Stimulated activated CD4-positive, alpha-beta T cell treated with anti-CD3 and anti-CD28 coated beads, Interleukin-1b, Interleukin-23, amount 100 ng/mL, for 1 hour (primary cell): Measurements from ENCODE around the gene IKZF3.
"Not testable (repeated sequence)": the region's sequence is repeated elsewhere in the genome, so short reads cannot be mapped to it uniquely, and the experiment has no call there.

ENCODE experiments used
- DNase-seq, 2 donors: peaks; one replicate each; pipeline ENCODE4 v3.0.0-alpha.2; 2020; ENCODE audit warnings: low read depth in 2 of 2

Gene IKZF3

DNA sequence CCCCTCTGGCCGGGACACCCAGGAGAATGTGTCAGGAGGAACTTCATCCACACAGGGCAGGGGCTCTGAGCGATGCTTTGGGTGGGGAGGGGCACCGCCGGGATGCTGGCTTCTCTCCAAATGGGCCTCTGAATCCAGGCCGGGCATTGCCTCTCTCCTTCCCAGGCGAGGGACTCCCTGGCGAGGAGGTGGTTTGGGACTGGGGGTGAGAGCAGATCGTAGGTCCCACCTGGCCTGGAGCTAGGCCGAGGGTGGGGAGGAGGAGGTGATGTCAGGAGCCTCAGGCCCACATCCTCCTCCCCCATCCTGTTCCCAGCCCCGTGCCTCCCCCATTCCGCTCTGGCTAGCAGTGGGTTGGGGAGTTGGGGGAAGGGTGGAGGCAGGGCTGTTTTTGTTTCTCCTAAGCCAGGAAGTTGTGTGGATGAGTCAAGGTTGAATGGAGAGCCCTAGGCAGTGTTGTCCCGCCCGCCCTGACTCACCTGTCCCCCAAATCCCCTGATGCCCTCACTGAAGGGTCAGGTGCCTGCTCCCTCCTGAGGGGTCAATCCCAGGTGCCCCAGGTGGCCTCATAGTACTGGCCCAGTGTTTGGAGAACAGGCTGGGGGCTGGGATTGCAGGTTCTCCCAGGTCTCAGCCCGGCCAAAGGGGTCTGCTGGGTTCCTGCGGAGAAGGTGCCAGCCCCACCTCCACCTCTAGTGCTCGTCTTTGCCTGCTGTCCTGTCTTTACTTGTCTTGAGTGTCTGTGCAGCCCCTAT is 123.6 kb downstream of the IKZF3 start:
- DNase-seq = no peak

DNA sequence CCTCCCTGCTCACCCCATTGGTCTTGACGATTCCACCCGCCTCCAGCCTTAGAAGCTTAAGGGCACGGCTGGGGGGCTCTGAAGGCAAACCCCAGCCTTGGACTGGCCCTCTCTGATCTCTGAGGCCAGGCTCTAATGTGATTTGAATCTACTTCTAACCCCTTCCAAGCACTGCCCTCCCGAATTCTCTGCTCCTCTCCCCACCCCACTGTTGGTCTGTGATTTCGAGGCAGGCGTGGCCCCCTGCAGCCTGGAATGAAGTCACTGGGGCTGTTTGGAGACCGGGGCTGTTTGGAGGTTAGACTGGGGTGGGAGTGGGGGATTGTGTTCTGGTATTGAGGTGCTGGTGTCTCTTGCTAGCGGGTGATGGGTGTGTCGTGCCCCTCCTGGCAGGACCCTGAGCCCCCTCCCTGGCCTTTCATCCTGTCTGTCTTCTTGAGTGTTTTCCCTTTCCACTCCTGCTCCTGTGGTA is 124.2 kb downstream of the IKZF3 start:
- DNase-seq = no peak

DNA sequence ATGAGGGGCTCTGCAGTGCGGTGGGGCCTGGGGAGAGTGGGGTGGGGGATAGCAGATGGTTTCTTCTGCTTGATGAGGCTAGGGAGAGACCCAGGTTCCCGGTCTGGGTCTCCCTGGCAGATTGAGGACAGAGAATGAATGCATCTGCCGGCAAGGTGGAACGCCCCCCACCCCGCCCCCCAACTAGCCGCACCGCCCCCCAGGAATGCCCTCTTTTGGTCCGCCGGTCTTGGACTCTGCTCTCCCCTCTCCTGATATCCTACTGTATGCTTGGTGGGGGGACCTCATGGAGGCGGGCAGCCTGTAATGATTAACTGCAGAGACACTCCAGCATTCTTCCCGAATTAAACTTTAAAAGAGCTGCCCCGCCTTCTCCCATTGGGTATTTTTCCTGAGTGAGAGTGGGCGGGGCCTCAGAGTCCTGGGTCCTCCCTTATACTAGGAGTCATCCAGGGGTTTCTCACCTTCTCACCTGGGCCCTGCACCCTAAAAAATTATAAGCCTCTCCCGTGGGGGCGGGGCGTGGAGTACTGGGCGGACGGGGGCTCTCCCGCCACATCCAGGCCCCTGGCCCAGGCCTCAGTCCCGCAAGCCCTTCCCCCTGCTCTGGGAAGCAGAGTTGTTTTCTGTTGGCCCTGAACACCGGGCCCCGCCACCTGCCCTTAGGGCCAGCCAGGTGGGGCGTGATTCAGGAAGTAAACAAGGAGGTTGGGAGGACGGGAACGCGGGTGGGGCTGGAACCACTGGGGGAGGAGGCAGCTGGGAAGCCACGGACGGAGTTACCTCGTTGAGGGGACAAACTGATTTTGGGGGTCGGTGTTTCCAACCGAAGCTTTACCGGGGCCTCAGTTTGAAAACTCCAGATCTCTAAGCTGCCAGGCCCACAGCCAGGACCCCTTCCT is 124.9 kb downstream of the IKZF3 start:
- no peak for DNase-seq

DNA sequence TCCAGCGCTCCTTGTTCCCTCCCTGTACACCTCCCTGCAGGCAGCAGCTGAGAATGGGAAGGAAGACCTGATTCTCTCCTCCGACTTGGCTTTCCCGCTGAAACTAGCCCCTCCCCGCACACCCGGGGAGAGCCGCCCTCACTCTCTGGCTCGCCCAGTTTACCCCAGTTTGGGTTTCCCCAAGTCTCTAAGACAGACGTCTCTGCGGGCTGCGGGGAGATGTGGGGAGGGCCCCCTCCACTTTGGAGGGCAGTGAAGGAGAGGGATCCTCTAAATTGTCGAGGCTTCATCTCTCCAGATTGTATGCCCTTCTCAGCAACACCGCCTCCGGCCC is 125.6 kb downstream of the IKZF3 start:
- DNase-seq = no peak

DNA sequence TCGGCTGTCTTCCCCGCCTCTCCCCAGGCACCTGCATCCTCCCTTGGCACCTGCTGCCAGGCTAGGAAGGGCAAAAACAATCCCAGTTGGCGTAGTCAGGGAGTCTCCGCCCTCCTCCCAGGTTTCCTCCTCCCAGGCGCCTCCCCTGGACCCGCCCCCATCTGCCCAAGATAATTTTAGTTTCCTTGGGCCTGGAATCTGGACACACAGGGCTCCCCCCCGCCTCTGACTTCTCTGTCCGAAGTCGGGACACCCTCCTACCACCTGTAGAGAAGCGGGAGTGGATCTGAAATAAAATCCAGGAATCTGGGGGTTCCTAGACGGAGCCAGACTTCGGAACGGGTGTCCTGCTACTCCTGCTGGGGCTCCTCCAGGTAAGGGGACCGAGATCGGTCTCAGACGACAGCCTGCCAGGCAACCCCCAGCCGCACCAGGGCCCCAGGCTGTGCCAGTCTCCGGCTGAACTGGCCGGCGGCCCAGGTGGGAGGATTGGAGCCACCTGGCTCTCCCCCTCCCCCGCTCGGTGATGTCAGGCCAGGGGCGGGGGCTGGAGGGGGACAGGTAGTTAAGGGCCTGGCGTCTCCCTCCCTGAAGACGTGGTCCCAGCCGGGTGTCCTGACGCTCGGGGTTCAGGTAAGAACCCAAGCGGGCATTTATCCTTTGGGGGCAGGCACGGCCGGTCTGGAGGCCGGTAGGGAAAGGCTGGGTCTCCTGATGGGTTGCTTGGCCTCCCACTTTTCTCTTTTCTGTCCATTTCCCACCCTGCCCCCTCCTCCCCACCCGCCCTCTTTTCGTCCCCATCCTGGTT is 126.1 kb downstream of the IKZF3 start, which contains the start of gene GRB7:
Gene GRB7, plus strand, starts transcription at position 179 of the 808 bp plus-strand sequence. CDS start 4,364 bp downstream, outside the sequence.
- no peak for DNase-seq

DNA sequence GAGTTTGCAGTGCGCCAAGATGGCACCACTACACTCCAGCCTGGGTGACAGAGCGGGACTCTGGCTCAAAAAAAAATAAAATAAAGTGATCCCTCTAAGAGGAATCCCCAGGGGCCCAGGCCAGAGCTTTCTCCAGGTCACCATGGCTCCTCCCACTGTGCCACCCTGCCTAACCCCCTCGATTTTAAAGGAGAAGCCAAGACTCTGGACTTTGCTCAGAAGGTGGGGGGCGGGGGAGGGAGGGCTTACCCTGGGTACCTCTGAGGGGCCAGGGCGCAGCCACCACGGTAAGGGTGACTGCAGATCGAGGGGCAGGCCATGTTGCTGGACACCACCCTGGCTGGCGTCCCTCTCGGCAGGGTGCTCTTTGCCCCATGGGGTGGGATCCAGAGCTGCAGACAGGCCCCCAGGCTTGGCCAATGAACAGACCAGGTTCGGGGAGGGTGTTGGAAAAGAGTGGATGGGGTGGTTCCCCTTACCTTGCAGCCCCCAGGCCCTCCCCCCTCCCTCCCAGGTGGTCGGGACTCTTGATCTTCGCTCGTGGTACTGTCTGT is 126.8 kb downstream of the IKZF3 start:
- no peak for DNase-seq

DNA sequence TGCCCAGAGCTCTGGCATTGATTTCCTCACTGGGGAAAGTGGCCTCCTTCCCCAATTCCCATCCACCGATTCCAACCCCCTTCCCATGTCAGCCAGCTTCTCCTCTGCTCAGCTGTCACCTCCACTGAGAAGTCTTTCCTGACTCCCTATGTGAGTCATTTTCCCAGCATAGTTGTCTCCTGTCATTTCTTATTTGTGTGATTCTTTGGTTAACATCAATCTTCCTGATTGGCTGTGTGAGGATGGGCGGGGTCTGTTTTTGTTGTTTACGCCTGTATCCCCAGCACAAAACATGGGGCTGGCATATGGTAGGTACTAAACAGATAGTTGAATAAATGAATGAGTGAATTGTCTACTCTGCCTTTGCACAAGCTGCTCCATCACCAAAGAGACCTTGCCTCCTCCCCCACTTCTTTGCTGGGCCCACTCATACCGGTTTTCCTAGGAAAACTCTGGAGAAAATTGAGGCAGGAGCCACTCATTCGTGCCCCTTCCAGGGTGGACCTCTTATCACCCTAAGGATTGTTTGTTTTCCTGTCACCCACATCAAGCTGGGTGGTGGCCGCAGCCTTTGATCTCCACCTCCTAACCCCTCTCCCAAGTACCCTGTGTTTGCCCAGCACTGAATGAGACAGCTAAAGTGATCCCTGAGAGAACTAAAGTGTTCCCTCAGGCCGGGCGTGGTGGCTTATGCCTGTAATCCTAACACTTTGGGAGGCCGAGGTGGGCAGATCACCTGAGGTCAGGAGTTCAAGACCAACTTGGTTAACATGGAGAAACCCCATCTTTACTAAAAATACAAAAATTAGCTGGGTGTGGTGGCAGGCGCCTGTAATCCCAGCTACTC is 127.6 kb downstream of the IKZF3 start:
- no peak for DNase-seq

DNA sequence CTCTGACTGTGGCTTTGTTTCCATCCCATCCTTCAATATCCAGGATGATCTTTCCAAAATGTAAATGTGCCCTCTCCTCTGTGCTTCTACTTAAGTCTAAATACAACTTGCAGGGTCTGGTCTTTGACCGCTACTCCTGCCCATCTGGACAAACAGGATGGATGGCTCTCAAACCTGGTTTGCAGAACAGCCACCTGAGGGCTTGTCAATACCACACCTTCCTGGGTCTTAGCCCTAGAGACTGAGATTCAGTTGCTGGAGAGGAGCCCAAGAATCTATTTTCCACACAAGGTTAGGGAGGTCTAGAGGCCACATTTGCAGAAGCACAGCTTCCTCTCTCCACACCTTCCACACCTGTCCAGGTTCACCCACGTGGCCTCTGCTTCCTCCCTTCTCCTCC is 128.2 kb downstream of the IKZF3 start:
- no peak for DNase-seq

DNA sequence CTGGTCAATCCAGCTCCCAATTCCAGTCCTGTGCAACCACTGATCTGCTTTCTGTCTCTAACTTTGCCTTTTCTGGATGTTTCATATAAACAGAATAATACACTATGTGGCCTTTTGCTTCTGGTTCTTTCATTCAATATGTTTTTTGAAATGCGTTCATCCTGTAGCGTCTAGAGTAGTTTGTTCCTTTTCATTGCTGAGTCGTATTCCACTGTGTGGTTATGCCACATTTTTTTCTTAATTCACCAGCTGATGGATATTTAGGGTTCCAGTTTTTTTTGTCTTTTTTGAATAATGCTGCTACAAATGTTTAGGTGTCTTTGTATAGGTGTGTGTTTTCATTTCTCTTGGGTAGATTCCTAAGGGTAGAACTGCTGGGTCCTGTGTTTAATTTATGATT is 131.5 kb downstream of the IKZF3 start:
- no peak for DNase-seq

DNA sequence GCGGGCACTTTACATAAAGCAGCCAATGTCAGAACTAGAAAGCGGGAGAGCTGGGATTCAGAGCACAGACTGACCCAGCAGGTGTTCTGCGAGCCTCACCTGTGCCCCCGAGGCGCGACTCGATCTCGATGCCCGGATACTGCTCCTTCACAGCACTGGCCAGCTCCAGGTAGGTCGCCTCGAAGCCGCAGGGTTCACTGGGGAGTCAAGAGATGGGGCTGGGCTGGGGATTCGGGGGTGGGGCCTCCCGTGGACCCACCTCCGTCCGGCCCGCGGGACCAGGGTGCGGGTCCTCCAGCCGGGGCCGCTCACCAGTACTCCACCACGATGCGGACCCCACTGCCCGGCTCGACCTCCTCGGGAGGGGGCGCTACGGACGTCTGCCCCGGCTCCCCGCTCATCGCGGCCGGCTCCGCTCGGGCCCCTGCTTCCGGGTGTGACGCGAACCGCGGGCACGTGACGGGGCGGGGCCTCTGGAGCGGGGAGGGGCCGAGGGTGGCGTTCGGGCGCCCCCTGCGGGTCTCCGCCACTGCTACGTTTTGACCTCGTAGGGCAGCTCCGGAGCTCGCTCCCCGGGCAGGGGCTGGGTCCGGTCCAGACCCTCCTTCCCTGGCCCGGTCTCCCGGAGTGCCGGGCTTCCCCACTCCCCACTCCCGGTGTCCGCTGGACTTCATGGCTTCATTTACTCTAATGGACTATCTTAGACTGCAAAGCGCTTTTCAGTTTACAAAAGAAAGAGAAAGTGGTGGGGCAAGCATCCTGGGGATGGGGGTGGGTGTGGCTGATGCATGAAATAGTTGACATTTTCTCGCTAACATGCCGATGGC is 133.8 kb downstream of the IKZF3 start, which contains the start of gene MIEN1:
Gene MIEN1, minus strand, starts transcription at position 438 of the 827 bp plus-strand sequence. Its CDS starts 37 bp downstream, at position 401.
- peak; percentile 88 to 97 for DNase-seq

DNA sequence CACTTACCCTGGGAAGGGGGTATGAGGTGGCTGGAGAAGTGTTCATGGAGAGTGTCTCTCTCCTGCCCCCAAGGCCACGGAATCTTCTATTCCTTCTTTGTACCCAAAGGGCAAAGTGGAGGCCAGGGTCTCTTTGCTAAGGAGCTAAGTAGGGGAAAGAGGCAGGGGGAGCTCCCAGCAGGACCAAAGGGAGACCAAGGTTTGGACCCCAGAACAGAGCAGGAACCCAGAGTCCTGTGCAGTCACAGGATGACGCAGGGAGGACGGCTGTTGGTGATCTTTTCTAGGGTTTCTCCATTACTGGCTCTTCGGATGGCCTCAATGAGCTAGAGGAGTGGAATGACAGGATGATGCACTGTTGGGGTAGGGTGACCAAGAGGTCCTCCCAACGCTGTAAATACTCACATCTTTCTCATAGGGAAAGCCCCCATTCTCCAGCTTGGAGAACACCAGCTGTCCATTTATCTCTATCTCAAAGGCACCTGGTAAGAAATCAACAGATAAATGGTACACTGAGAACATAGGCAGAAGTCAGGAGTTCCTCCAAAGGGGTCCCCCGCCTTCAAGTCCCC is 134.7 kb downstream of the IKZF3 start:
- DNase-seq = no peak

DNA sequence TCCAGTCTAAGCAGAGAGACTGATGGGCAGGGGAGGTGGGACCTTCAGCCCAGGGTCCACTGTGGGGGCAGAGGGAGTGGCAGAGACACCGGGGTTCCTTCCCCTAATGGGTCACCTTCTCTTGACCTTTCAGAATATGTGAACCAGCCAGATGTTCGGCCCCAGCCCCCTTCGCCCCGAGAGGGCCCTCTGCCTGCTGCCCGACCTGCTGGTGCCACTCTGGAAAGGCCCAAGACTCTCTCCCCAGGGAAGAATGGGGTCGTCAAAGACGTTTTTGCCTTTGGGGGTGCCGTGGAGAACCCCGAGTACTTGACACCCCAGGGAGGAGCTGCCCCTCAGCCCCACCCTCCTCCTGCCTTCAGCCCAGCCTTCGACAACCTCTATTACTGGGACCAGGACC is 136.6 kb downstream of the IKZF3 start:
- DNase-seq = no peak

DNA sequence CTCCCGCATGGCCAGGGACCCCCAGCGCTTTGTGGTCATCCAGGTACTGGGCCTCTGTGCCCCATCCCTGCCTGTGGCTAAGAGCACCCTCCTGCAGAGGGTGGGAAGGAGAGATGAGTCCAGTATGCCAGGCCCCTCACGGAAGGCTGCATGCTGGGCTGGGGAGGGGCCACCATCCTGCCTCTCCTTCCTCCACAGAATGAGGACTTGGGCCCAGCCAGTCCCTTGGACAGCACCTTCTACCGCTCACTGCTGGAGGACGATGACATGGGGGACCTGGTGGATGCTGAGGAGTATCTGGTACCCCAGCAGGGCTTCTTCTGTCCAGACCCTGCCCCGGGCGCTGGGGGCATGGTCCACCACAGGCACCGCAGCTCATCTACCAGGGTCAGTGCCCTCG is 137.5 kb downstream of the IKZF3 start:
- DNase-seq = no peak

DNA sequence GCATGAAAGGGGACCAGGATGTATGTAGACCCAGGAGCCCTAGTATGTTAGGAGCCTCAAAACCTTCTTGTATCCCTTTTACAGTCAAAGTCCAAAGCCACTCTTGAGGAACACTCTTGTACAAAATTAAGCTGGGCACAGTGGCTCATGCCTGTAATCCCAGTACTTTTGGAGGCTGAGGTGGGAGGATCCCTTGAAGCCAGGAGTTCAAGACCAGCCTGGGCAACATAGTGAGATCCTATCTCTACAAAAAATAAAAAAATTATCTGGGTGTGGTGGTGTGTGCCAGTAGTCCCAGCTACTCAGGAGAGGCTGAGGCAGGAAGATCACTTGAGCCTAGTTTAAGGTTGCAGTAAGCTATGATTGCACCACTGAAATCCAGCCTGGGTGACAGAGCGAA is 138.2 kb downstream of the IKZF3 start:
- DNase-seq = not testable (repeated sequence)

DNA sequence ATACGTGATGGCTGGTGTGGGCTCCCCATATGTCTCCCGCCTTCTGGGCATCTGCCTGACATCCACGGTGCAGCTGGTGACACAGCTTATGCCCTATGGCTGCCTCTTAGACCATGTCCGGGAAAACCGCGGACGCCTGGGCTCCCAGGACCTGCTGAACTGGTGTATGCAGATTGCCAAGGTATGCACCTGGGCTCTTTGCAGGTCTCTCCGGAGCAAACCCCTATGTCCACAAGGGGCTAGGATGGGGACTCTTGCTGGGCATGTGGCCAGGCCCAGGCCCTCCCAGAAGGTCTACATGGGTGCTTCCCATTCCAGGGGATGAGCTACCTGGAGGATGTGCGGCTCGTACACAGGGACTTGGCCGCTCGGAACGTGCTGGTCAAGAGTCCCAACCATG is 139.4 kb downstream of the IKZF3 start:
- no peak for DNase-seq

DNA sequence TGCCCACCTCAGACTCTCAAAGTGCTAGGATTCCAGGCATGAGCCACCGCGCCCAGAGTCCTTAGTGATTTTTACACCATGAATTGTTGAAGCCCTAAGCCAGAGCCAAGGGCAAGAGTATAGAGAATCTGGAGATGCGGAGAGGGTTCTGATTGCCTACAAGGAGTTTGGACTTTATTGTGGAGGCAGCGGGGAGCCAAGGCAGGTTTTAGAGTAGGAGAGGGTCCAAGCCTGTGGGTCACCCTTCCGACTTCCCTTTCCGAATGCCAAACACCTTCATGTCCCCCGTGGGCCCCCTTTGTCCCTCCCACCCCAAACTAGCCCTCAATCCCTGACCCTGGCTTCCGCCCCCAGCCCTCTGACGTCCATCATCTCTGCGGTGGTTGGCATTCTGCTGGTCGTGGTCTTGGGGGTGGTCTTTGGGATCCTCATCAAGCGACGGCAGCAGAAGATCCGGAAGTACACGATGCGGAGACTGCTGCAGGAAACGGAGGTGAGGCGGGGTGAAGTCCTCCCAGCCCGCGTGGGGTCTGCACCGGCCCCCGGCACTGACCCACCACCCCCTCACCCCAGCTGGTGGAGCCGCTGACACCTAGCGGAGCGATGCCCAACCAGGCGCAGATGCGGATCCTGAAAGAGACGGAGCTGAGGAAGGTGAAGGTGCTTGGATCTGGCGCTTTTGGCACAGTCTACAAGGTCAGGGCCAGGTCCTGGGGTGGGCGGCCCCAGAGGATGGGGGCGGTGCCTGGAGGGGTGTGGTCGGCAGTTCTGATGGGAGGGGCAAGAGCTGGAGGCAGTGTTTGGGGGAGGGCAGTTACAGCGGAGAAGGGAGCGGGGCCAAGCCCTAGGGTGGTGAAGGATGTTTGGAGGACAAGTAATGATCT is 140.9 kb downstream of the IKZF3 start:
- no peak for DNase-seq

DNA sequence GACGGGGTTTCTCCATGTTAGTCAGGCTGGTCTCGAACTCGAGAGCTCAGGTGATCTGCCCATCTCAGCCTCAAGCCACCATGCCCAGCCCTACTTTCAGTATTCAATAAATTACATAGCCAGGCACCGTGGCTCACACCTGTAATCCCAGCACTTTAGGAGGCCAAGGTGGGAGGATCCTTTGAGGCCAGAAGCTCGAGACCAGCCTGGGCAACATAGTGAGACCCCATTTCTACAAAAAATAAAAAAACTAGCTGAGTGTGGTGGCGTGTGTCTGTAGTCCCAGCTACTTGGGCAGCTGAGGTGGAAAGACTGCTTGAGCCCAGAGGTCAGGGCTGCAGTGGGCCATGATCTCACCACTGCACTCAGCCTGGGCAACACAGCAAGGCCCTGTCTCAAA is 142.0 kb downstream of the IKZF3 start:
- DNase-seq = no peak

DNA sequence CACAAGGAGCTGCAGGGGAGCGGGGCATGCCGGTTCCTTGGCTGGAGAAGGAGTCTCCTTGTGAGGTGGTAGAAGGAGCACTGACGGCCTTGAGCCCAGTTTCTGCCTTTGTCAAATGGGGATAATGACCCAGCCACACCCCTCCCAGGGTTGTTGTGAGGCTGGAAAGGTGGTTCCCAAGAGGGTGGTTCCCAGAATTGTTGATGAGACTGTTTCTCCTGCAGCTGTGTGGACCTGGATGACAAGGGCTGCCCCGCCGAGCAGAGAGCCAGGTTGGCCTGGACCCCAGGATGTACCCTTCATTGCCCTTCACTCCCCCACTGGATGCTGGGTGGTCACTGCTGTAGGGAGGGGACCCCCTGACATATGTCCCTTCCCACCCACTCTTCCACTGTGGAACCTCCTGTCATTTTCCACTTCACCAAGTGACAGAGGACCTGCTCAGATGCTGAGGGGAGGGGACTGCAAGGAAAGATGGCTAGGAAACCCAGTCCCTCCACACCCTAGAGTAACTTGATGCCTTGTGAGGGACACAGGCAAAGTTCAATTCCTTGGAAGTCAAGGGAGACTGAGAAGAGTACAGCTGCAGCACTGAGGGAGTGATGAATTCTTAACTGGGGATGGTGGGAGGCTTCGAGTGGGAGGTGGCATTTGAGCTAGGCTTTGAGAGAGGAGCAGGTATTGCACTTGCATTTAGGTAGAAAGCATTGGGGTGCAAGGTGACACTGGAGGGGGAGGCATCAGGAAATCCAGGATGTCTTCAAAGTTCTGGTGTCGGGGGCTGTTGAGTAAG is 144.4 kb downstream of the IKZF3 start:
- no peak for DNase-seq
